Common myeloid progenitor, CD34-positive (primary cell): ENCODE data around the gene SPATA31D1.

Experiments
- CTCF ChIA-PET: fragments of 350-600 bp; sonication (Branson Sonifier 250); formaldehyde crosslinking; loops from one replicate; lab custom pipeline; 2021; ENCODE audit warnings: antibody characterized with exemption; lab: Charles Lee
- POLR2A ChIA-PET: fragments of 350-600 bp; sonication (Branson Sonifier 250); formaldehyde crosslinking; loops from one replicate; lab custom pipeline; 2021; ENCODE audit warnings: antibody characterized with exemption; lab: Charles Lee
- DNase-seq, 3 donors: peaks; one replicate each; pipeline versions ENCODE4 v3.0.0 to v3.0.0-alpha.2; 2013
- H3K27ac ChIP-seq, 2 experiments: 1 replicate in 1 of 2; 2 replicates in 1 of 2; pipeline ENCODE4 v1.7.0; 2013; ENCODE audit warnings: inconsistent platforms in 2 of 2, low read length in 2 of 2, mild to moderate bottlenecking in 2 of 2, low read depth in 1 of 2, moderate library complexity in 1 of 2; ENCODE audit not compliant: severe bottlenecking in 2 of 2, insufficient read depth in 1 of 2, poor library complexity in 1 of 2
- H3K27me3 ChIP-seq, 5 experiments: replicated peaks in 2 of 5; 1 replicate in 3 of 5; 2 replicates in 2 of 5; pipeline versions ENCODE4 v1.6.1 to v1.7.0; 2013; ENCODE audit warnings: low read length in 4 of 5, mild to moderate bottlenecking in 2 of 5, moderate library complexity in 2 of 5, inconsistent platforms in 1 of 5; ENCODE audit not compliant: insufficient read depth in 5 of 5, control insufficient read depth in 4 of 5
- H3K36me3 ChIP-seq, 4 experiments: 1 replicate in 2 of 4; 2 replicates in 2 of 4; pipeline versions ENCODE4 v1.6.1 to v1.7.0; 2013; ENCODE audit warnings: low read length in 3 of 4, control low read depth in 1 of 4, mild to moderate bottlenecking in 1 of 4; ENCODE audit not compliant: control insufficient read depth in 4 of 4, insufficient read depth in 4 of 4
- H3K4me1 ChIP-seq, 4 experiments: 1 replicate in 3 of 4; 2 replicates in 1 of 4; pipeline versions ENCODE4 v1.6.1 to v1.7.1; 2013; ENCODE audit warnings: low read length in 3 of 4, mild to moderate bottlenecking in 3 of 4, control low read depth in 1 of 4, inconsistent platforms in 1 of 4, moderate library complexity in 1 of 4; ENCODE audit not compliant: control insufficient read depth in 4 of 4, insufficient read depth in 4 of 4; ENCODE audit errors: control extremely low read depth in 1 of 4
- H3K4me3 ChIP-seq, 7 experiments: 1 replicate in 4 of 7; 2 replicates in 3 of 7; pipeline versions ENCODE4 v1.5.1 to v1.7.0; 2013; ENCODE audit warnings: mild to moderate bottlenecking in 7 of 7, low read length in 6 of 7, moderate library complexity in 6 of 7, inconsistent platforms in 2 of 7, low read depth in 2 of 7, control low read depth in 1 of 7; ENCODE audit not compliant: insufficient read depth in 4 of 7, control insufficient read depth in 1 of 7; ENCODE audit errors: extremely low read depth in 1 of 7
- H3K9me3 ChIP-seq, 5 experiments: 1 replicate in 4 of 5; 2 replicates in 1 of 5; pipeline versions ENCODE4 v1.6.1 to v1.7.1; 2013; ENCODE audit warnings: low read length in 4 of 5, mild to moderate bottlenecking in 2 of 5, inconsistent platforms in 1 of 5, low read depth in 1 of 5, moderate library complexity in 1 of 5; ENCODE audit not compliant: control insufficient read depth in 4 of 5, insufficient read depth in 2 of 5; ENCODE audit errors: control extremely low read depth in 1 of 5
- WGBS: methylation state at CpG from one replicate; pipeline ENCODE4 v1.1.5; 2013; ENCODE audit not compliant: insufficient coverage; 5-methylcytosine and 5-hydroxymethylcytosine counted together

SPATA31D1 gene

DNA sequence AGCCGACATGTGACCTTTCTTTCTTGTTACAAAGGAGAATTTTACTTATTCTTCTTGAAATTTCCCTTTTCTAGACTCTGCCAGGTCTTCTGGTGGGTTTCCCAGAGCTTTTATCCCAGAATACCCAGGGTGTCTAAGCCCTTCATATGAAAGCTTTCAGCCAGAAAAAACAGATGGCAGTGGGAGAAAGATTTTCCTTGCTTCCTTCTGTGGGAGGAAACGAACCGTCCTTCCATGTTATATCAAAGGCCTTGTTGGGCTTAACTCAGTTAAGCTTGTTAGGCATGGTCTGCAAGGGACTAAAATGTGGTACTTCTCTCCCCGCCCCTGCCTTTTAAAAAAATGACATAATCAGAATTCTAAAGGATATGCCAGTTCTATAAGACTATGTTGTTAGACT is 47.5 kb downstream of the SPATA31D1 start:
- CTCF ChIA-PET = no interaction called here
- peaks cover 0 to 3% (median 0%) of the 10 kb centered on the region in 5 experiments for H3K9me3 ChIP-seq
- no peaks in the 10 kb centered on the region for H3K36me3 ChIP-seq
- no peaks in the 10 kb centered on the region for H3K4me1 ChIP-seq
- no peak for DNase-seq
- H3K27ac ChIP-seq = no peak overlapping the region
- 96% methylated on average over 3 of the region's 4 CpGs for WGBS
- no peak overlapping the region for H3K4me3 ChIP-seq
- POLR2A ChIA-PET = no interaction called here
- H3K27me3 ChIP-seq = no peaks in the 10 kb centered on the region

- no peaks in the 10 kb centered on the region for H3K36me3 ChIP-seq
- ChIA-PET CTCF (no interaction called here), POLR2A (no interaction called here)
- no peak overlapping the region for H3K27ac ChIP-seq
- H3K4me3 ChIP-seq = no peak overlapping the region
- no peak for DNase-seq
- peaks cover 0 to 3% (median 0%) of the 10 kb centered on the region in 5 experiments for H3K9me3 ChIP-seq
- WGBS = no CpG with 5 or more reads among the region's 1 CpG
- no peaks in the 10 kb centered on the region for H3K27me3 ChIP-seq
- no peaks in the 10 kb centered on the region for H3K4me1 ChIP-seq
Measured at GRCh38 chr9:82037126-82037525, 48.6 kb downstream of the SPATA31D1 start.

- ChIA-PET CTCF (no interaction called here), POLR2A (no interaction called here)
- H3K27ac ChIP-seq = no peak overlapping the region
- H3K27me3 ChIP-seq = no peaks in the 10 kb centered on the region
- no peaks in the 10 kb centered on the region for H3K36me3 ChIP-seq
- no peak overlapping the region for H3K4me3 ChIP-seq
- WGBS = no CpG with 5 or more reads among the region's 2 CpGs
- DNase-seq = no peak
- H3K9me3 ChIP-seq = peaks cover 0 to 3% (median 0%) of the 10 kb centered on the region in 5 experiments
- H3K4me1 ChIP-seq = no peaks in the 10 kb centered on the region
Measured at GRCh38 chr9:82038897-82039296, 50.3 kb downstream of the SPATA31D1 start.
